GM21529 (cell line): ENCODE results near the gene CPT1A.

Source experiments
- ATAC-seq: cut with Tn5 transposase; IDR thresholded peaks from one replicate; pipeline ENCODE4 v1.9.1; 2021; ENCODE audit not compliant: unreplicated experiment

Gene CPT1A

GRCh38 chr11:68804786-68805185, 36.9 kb downstream of the CPT1A start:
- ATAC-seq = no peak

GRCh38 chr11:68803766-68804165, 38.0 kb downstream of the CPT1A start:
- ATAC-seq = no peak

GRCh38 chr11:68798221-68798813, 43.4 kb downstream of the CPT1A start:
- ATAC-seq = no peak

- ATAC-seq = no peak
Observed at GRCh38 chr11:68796801-68797200, 44.9 kb downstream of the CPT1A start.

GRCh38 chr11:68792400-68792966, 49.2 kb downstream of the CPT1A start:
- no peak for ATAC-seq

- no peak for ATAC-seq
Observed at GRCh38 chr11:68784653-68785052, 57.1 kb downstream of the CPT1A start.

GRCh38 chr11:68783216-68783821, 58.4 kb downstream of the CPT1A start:
- no peak for ATAC-seq

GRCh38 chr11:68782711-68783110, 59.0 kb downstream of the CPT1A start:
- ATAC-seq = no peak

GRCh38 chr11:68780829-68781228, 60.9 kb downstream of the CPT1A start:
- no peak for ATAC-seq

- ATAC-seq = no peak
Observed at GRCh38 chr11:68778205-68778604, 63.5 kb downstream of the CPT1A start.

GRCh38 chr11:68776442-68777235, 65.1 kb downstream of the CPT1A start:
- ATAC-seq = no peak

GRCh38 chr11:68775951-68776388, 65.7 kb downstream of the CPT1A start:
- no peak for ATAC-seq

GRCh38 chr11:68774194-68774585, 67.5 kb downstream of the CPT1A start:
- ATAC-seq = no peak

GRCh38 chr11:68773521-68774193, 68.1 kb downstream of the CPT1A start:
- ATAC-seq = no peak

GRCh38 chr11:68772936-68773335, 68.8 kb downstream of the CPT1A start:
- no peak for ATAC-seq

GRCh38 chr11:68770781-68771180, 70.9 kb downstream of the CPT1A start:
- no peak for ATAC-seq

GRCh38 chr11:68767672-68768071, 74.0 kb downstream of the CPT1A start:
- ATAC-seq = no peak

- no peak for ATAC-seq
Observed at GRCh38 chr11:68766786-68767185, 74.9 kb downstream of the CPT1A start.

- no peak for ATAC-seq
Observed at GRCh38 chr11:68764746-68765145, 77.0 kb downstream of the CPT1A start.

- no peak for ATAC-seq
Observed at GRCh38 chr11:68763926-68764657, 77.6 kb downstream of the CPT1A start.
